Jurkat, Clone E6-1 (cell line): ENCODE results near the gene DUSP1. TPM values are rescaled to one million over a fixed set of nuclear protein-coding genes. Genes with fewer than 3 reads are reported as not detected.
A peak's percentile ranks its signal among the peaks of the same experiment; 100 is the strongest.
"Not testable (repeated sequence)": the region's sequence is repeated elsewhere in the genome, so short reads cannot be mapped to it uniquely, and the experiment has no call there.

Experiments
- DNase-seq: peaks from one replicate; pipeline ENCODE4 v3.0.0-alpha.2; 2011; ENCODE audit warnings: low read depth, low spot score
- H3K4me3 ChIP-seq: 2 replicates; pipeline ENCODE4 v1.5.1; 2011; ENCODE audit warnings: mild to moderate bottlenecking, low read length, control low read depth, moderate library complexity
- polyA plus RNA-seq: library from polyadenylated mRNA; unstranded; fragments of >200 nt; gene quantifications from one replicate; pipeline ENCODE4 v1.2.1, GENCODE V29; 2012; ENCODE audit warnings: missing spikeins; ENCODE audit not compliant: insufficient read length, insufficient read depth

DUSP1 gene
- 6.9 TPM for polyA plus RNA-seq

- H3K4me3 ChIP-seq = peak within 1 kb of the TSS; percentile 80
- DNase-seq = peak; percentile 84
Measured at GRCh38 chr5:172770675-172771438, at the start of gene DUSP1. TSS of gene DUSP1 (minus strand) at chr5:172771195. CDS start at chr5:172770952, 243 bp downstream.

- H3K4me3 ChIP-seq = no peak overlapping the region
- DNase-seq = no peak
Measured at GRCh38 chr5:172820046-172820767, 49.2 kb upstream of the DUSP1 start.

- DNase-seq = no peak
- H3K4me3 ChIP-seq = no peak overlapping the region
Measured at GRCh38 chr5:172819569-172819968, 48.6 kb upstream of the DUSP1 start.

- no peak for DNase-seq
- H3K4me3 ChIP-seq = no peak overlapping the region
Measured at GRCh38 chr5:172818081-172818480, 47.1 kb upstream of the DUSP1 start.

GRCh38 chr5:172817664-172818063 is 46.7 kb upstream of the DUSP1 start:
- H3K4me3 ChIP-seq = no peak overlapping the region
- DNase-seq = no peak

- no peak overlapping the region for H3K4me3 ChIP-seq
- no peak for DNase-seq
Measured at GRCh38 chr5:172816925-172817562, 46.0 kb upstream of the DUSP1 start.

- H3K4me3 ChIP-seq = no peak overlapping the region
- no peak for DNase-seq
Measured at GRCh38 chr5:172815631-172816030, 44.6 kb upstream of the DUSP1 start.

- not testable (repeated sequence) for H3K4me3 ChIP-seq, DNase-seq
Measured at GRCh38 chr5:172810996-172811395, 40.0 kb upstream of the DUSP1 start.

GRCh38 chr5:172809774-172810173 is 38.8 kb upstream of the DUSP1 start:
- DNase-seq = no peak
- H3K4me3 ChIP-seq = no peak overlapping the region

GRCh38 chr5:172807766-172808311 is 36.8 kb upstream of the DUSP1 start:
- DNase-seq = no peak
- no peak overlapping the region for H3K4me3 ChIP-seq

GRCh38 chr5:172806897-172807672 is 36.1 kb upstream of the DUSP1 start:
- H3K4me3 ChIP-seq = no peak overlapping the region
- no peak for DNase-seq

GRCh38 chr5:172805736-172806255 is 34.8 kb upstream of the DUSP1 start:
- H3K4me3 ChIP-seq = no peak overlapping the region
- DNase-seq = no peak

- no peak overlapping the region for H3K4me3 ChIP-seq
- no peak for DNase-seq
Measured at GRCh38 chr5:172805018-172805683, 34.2 kb upstream of the DUSP1 start.

GRCh38 chr5:172802567-172803176 is 31.7 kb upstream of the DUSP1 start:
- no peak for DNase-seq
- no peak overlapping the region for H3K4me3 ChIP-seq

GRCh38 chr5:172802112-172802511 is 31.1 kb upstream of the DUSP1 start:
- DNase-seq = no peak
- H3K4me3 ChIP-seq = no peak overlapping the region

- DNase-seq = no peak
- no peak overlapping the region for H3K4me3 ChIP-seq
Measured at GRCh38 chr5:172801179-172801671, 30.2 kb upstream of the DUSP1 start.

GRCh38 chr5:172800088-172800551 is 29.1 kb upstream of the DUSP1 start:
- no peak for DNase-seq

GRCh38 chr5:172799416-172799815 is 28.4 kb upstream of the DUSP1 start:
- no peak for DNase-seq

More at GRCh38 chr5:172800088-172800551, 29.1 kb upstream of the DUSP1 start:
- H3K4me3 ChIP-seq = no peak overlapping the region

More at GRCh38 chr5:172799416-172799815, 28.4 kb upstream of the DUSP1 start:
- H3K4me3 ChIP-seq = no peak overlapping the region
